HFFc6 (cell line): Measurements from ENCODE around the gene WNT1. TPM values are rescaled to one million over a fixed set of nuclear protein-coding genes. Genes with fewer than 3 reads are reported as not detected.
A peak's percentile ranks its signal among the peaks of the same experiment; 100 is the strongest.

ENCODE experiments used
- DNase-seq: peaks from one replicate; pipeline ENCODE4 v3.0.0-alpha.2; 2018
- H3K27ac Mint-ChIP-seq: 2 replicates; pipeline ENCODE4 v1.8.0; 2020; ENCODE audit warnings: mild to moderate bottlenecking, mixed read lengths
- H3K27me3 Mint-ChIP-seq: 2 replicates; pipeline ENCODE4 v1.8.0; 2021; ENCODE audit warnings: mild to moderate bottlenecking, moderate library complexity, mixed read lengths; ENCODE audit not compliant: insufficient read depth
- H3K36me3 Mint-ChIP-seq: 2 replicates; pipeline ENCODE4 v1.8.0; 2021; ENCODE audit warnings: low read depth, mixed read lengths
- H3K4me1 Mint-ChIP-seq: 2 replicates; pipeline ENCODE4 v1.8.0; 2020; ENCODE audit warnings: low read depth, mixed read lengths
- H3K4me3 Mint-ChIP-seq: 2 replicates; pipeline ENCODE4 v1.8.0; 2020; ENCODE audit warnings: mild to moderate bottlenecking, moderate library complexity, mixed read lengths
- H3K9me3 Mint-ChIP-seq: 2 replicates; pipeline ENCODE4 v1.8.0; 2020; ENCODE audit warnings: mild to moderate bottlenecking, mixed read lengths
- CTCF ChIP-seq: fragments of 200-600 bp; sonication (generic); IDR thresholded peaks from 2 replicates; pipeline ENCODE4 v1.5.0; 2021; ENCODE audit warnings: antibody characterized with exemption, mild to moderate bottlenecking
- total RNA-seq, 6 experiments: library from RNA; stranded (reverse); fragmentation: NEBNext Ultra II Directional; extraction: Animal tissue kit (Norgen Biotek cat#: 25700); gene quantifications; 2 replicates in 1 of 6; 3 replicates in 5 of 6; pipeline ENCODE4 v1.2.3, GENCODE V29; 2021

The WNT1 gene
- total RNA-seq, 6 experiments from 2014 or later = not detected

GRCh38 chr12:49015196-49015595, 37.1 kb downstream of the WNT1 start:
- Mint-ChIP-seq H3K4me3 (no peak overlapping the region), H3K9me3 (no peaks in the 10 kb centered on the region), H3K27ac (peak overlapping the region; percentile 40; the same call in 1 of the 2 replicates), H3K4me1 (peaks cover 61% of the 10 kb centered on the region), H3K36me3 (peaks cover 21% of the 10 kb centered on the region), H3K27me3 (peaks cover 10% of the 10 kb centered on the region)
- TF ChIP-seq CTCF = no peak
- DNase-seq = no peak

- H3K36me3 Mint-ChIP-seq = peaks cover 21% of the 10 kb centered on the region
- TF ChIP-seq CTCF = no peak
- H3K4me1 Mint-ChIP-seq = peaks cover 52% of the 10 kb centered on the region
- peaks cover 10% of the 10 kb centered on the region for H3K27me3 Mint-ChIP-seq
- no peaks in the 10 kb centered on the region for H3K9me3 Mint-ChIP-seq
- H3K4me3 Mint-ChIP-seq = peak overlapping the region; percentile 95
- DNase-seq = peak; percentile 53
- peak overlapping the region; percentile 99 for H3K27ac Mint-ChIP-seq
These were observed 39.8 kb downstream of the WNT1 start for GRCh38 chr12:49017891-49018260.

GRCh38 chr12:49018261-49019119, 40.4 kb downstream of the WNT1 start, which contains the start of gene PRKAG1:
Gene PRKAG1 (minus strand): TSS chr12:49018776. CDS start chr12:49018740, 36 bp downstream.
- TF ChIP-seq CTCF = peak; percentile 74
- peak; percentile 92 for DNase-seq
- peak within 1 kb of the TSS; percentile 95 for H3K4me3 Mint-ChIP-seq
- no peaks in the 10 kb centered on the region for H3K9me3 Mint-ChIP-seq
- H3K4me1 Mint-ChIP-seq = peaks cover 52% of the 10 kb centered on the region
- H3K27ac Mint-ChIP-seq = peak within 1 kb of the TSS; percentile 99
- H3K36me3 Mint-ChIP-seq = peaks cover 21% of the 10 kb centered on the region
- peaks cover 11% of the 10 kb centered on the region for H3K27me3 Mint-ChIP-seq

GRCh38 chr12:49019120-49019430, 41.0 kb downstream of the WNT1 start:
- Mint-ChIP-seq H3K27me3 (peaks cover 11% of the 10 kb centered on the region), H3K4me3 (peak overlapping the region; percentile 95), H3K4me1 (peaks cover 52% of the 10 kb centered on the region), H3K36me3 (peaks cover 21% of the 10 kb centered on the region), H3K9me3 (no peaks in the 10 kb centered on the region), H3K27ac (peak overlapping the region; percentile 99)
- no peak for DNase-seq
- no peak for TF ChIP-seq CTCF

GRCh38 chr12:49019443-49020324, 41.6 kb downstream of the WNT1 start:
- H3K36me3 Mint-ChIP-seq = peaks cover 21% of the 10 kb centered on the region
- peaks cover 11% of the 10 kb centered on the region for H3K27me3 Mint-ChIP-seq
- no peaks in the 10 kb centered on the region for H3K9me3 Mint-ChIP-seq
- peak; percentile 21 for DNase-seq
- H3K4me3 Mint-ChIP-seq = peak overlapping the region; percentile 95
- peak; percentile 58 for TF ChIP-seq CTCF
- peak overlapping the region; percentile 99 for H3K27ac Mint-ChIP-seq
- H3K4me1 Mint-ChIP-seq = peaks cover 47% of the 10 kb centered on the region
